WTC11 (cell line): Measurements from ENCODE around the gene CDC42EP2. TPM values are rescaled to one million over a fixed set of nuclear protein-coding genes. Genes with fewer than 3 reads are reported as not detected.

Experiments used
- ATAC-seq: fragments of 200-7000 bp; cut with Tn5 transposase; 2 replicates; pipeline ENCODE4 v1.10.0; 2021; ENCODE audit warnings: mild to moderate bottlenecking, moderate library complexity
- CTCF ChIA-PET: fragments of 300-600 bp; sonication (Branson Sonifier 250); formaldehyde crosslinking; loops from one replicate; lab custom pipeline; 2021; ENCODE audit warnings: antibody characterized with exemption; lab: Charles Lee
- POLR2A ChIA-PET: fragments of 350-600 bp; sonication (Branson Sonifier 250); formaldehyde crosslinking; loops from one replicate; lab custom pipeline; 2021; ENCODE audit warnings: antibody characterized with exemption; lab: Charles Lee
- DNase-seq: peaks from one replicate; pipeline ENCODE4 v3.0.0; 2021; ENCODE audit warnings: low spot score
- H3K27ac Mint-ChIP-seq: 2 replicates; pipeline ENCODE4 v1.8.0; 2021; ENCODE audit warnings: mixed read lengths
- H3K27me3 Mint-ChIP-seq: 2 replicates; pipeline ENCODE4 v1.8.0; 2021; ENCODE audit warnings: low read depth, mild to moderate bottlenecking, moderate library complexity, mixed read lengths
- H3K36me3 Mint-ChIP-seq: 2 replicates; pipeline ENCODE4 v1.8.0; 2021; ENCODE audit warnings: mixed read lengths
- H3K4me1 Mint-ChIP-seq: 2 replicates; pipeline ENCODE4 v1.8.0; 2022; ENCODE audit warnings: mixed read lengths
- H3K4me3 Mint-ChIP-seq: 2 replicates; pipeline ENCODE4 v1.8.0; 2021; ENCODE audit warnings: mild to moderate bottlenecking, moderate library complexity, mixed read lengths
- H3K9me3 Mint-ChIP-seq: 2 replicates; pipeline ENCODE4 v1.8.0; 2021; ENCODE audit warnings: mixed read lengths
- CBFB ChIP-seq: sonication (generic); formaldehyde crosslinking; IDR thresholded peaks from 2 replicates; pipeline ENCODE4 v1.8.1; 2022; ENCODE audit warnings: mild to moderate bottlenecking, low read depth, missing genetic modification reagents
- FOXP1 ChIP-seq: sonication (generic); formaldehyde crosslinking; IDR thresholded peaks from 2 replicates; pipeline ENCODE4 v1.8.0; 2022; ENCODE audit warnings: missing genetic modification reagents, mild to moderate bottlenecking, moderate library complexity, borderline replicate concordance
- GRHL2 ChIP-seq: fragments of 250-450 bp; sonication (Bioruptor Pico); IDR thresholded peaks from 2 replicates; pipeline ENCODE4 v1.8.0; 2022; ENCODE audit warnings: mild to moderate bottlenecking, moderate library complexity; ENCODE audit not compliant: insufficient replicate concordance, severe bottlenecking
- HMGA2 ChIP-seq: fragments of 250-450 bp; sonication (Bioruptor Pico); IDR thresholded peaks from 2 replicates; pipeline ENCODE4 v1.4.0; 2021; ENCODE audit warnings: mild to moderate bottlenecking, moderate library complexity
- JAZF1 ChIP-seq: fragments of 250-450 bp; sonication (Bioruptor Pico); IDR thresholded peaks from 2 replicates; pipeline ENCODE4 v1.9.0; 2021; ENCODE audit warnings: moderate library complexity, mild to moderate bottlenecking, inconsistent platforms
- NFYB ChIP-seq: sonication (generic); formaldehyde crosslinking; conservative IDR thresholded peaks from 2 replicates; pipeline ENCODE4 v1.8.0; 2022; ENCODE audit warnings: low read depth, missing genetic modification reagents
- NR1H2 ChIP-seq: sonication (generic); formaldehyde crosslinking; IDR thresholded peaks from 2 replicates; pipeline ENCODE4 v1.9.0; 2021; ENCODE audit warnings: mild to moderate bottlenecking, moderate library complexity, missing genetic modification reagents
- RORB ChIP-seq: fragments of 250-450 bp; sonication (Bioruptor Pico); IDR thresholded peaks from 2 replicates; pipeline ENCODE4 v1.9.0; 2021; ENCODE audit warnings: mild to moderate bottlenecking
- SMAD4 ChIP-seq: sonication (generic); formaldehyde crosslinking; IDR thresholded peaks from 2 replicates; pipeline ENCODE4 v1.8.0; 2022; ENCODE audit warnings: mild to moderate bottlenecking, missing genetic modification reagents
- TCF7 ChIP-seq: sonication (generic); formaldehyde crosslinking; IDR thresholded peaks from 2 replicates; pipeline ENCODE4 v1.8.0; 2022; ENCODE audit warnings: mild to moderate bottlenecking, low read depth, missing genetic modification reagents, moderate library complexity
- TP53 ChIP-seq: sonication (generic); formaldehyde crosslinking; IDR thresholded peaks from 2 replicates; pipeline ENCODE4 v1.8.1; 2023; ENCODE audit warnings: mild to moderate bottlenecking, missing genetic modification reagents
- ZNF121 ChIP-seq: sonication (generic); formaldehyde crosslinking; IDR thresholded peaks from 2 replicates; pipeline ENCODE4 v1.8.0; 2023; ENCODE audit warnings: missing genetic modification reagents
- ZNF138 ChIP-seq: sonication (generic); formaldehyde crosslinking; conservative IDR thresholded peaks from 2 replicates; pipeline ENCODE4 v1.8.1; 2022; ENCODE audit warnings: mild to moderate bottlenecking, moderate library complexity, missing genetic modification reagents
- ZNF219 ChIP-seq: sonication (generic); formaldehyde crosslinking; IDR thresholded peaks from 2 replicates; pipeline ENCODE4 v1.8.0; 2023; ENCODE audit warnings: missing genetic modification reagents, mild to moderate bottlenecking, borderline replicate concordance
- ZNF263 ChIP-seq: sonication (generic); formaldehyde crosslinking; IDR thresholded peaks from 2 replicates; pipeline ENCODE4 v1.8.1; 2022; ENCODE audit warnings: low read depth, mild to moderate bottlenecking, moderate library complexity, missing genetic modification reagents
- ZNF416 ChIP-seq: fragments of 250-450 bp; sonication (Bioruptor Pico); IDR thresholded peaks from 2 replicates; pipeline ENCODE4 v1.9.0; 2021; ENCODE audit warnings: mild to moderate bottlenecking, inconsistent platforms
- ZNF671 ChIP-seq: fragments of 250-450 bp; sonication (Bioruptor Pico); IDR thresholded peaks from 2 replicates; pipeline ENCODE4 v1.8.0; 2021; ENCODE audit warnings: mild to moderate bottlenecking
- total RNA-seq: library from RNA; stranded (reverse); gene quantifications from 3 replicates; pipeline ENCODE4 v1.2.3, GENCODE V29; 2021
- TF ChIP-seq, protein P1 (sequence below): sonication (generic); formaldehyde crosslinking; IDR thresholded peaks from 2 replicates; pipeline ENCODE4 v1.8.0; 2022; ENCODE audit warnings: mild to moderate bottlenecking, missing genetic modification reagents
- TF ChIP-seq, protein P2 (sequence below): sonication (generic); formaldehyde crosslinking; conservative IDR thresholded peaks from 2 replicates; pipeline ENCODE4 v1.8.1; 2022; ENCODE audit warnings: mild to moderate bottlenecking, missing genetic modification reagents
- TF ChIP-seq, protein P3 (sequence below): sonication (generic); formaldehyde crosslinking; IDR thresholded peaks from 2 replicates; pipeline ENCODE4 v1.8.1; 2022; ENCODE audit warnings: low read depth, mild to moderate bottlenecking, moderate library complexity, missing genetic modification reagents, borderline replicate concordance
- TF ChIP-seq, protein P4 (sequence below): fragments of 250-450 bp; sonication (Bioruptor Pico); conservative IDR thresholded peaks from 2 replicates; pipeline ENCODE4 v1.9.0; 2021; ENCODE audit warnings: mild to moderate bottlenecking
- TF ChIP-seq, protein P5 (sequence below): sonication (generic); formaldehyde crosslinking; conservative IDR thresholded peaks from 2 replicates; pipeline ENCODE4 v1.8.1; 2023; ENCODE audit warnings: mild to moderate bottlenecking, low read depth, missing genetic modification reagents, moderate library complexity

CDC42EP2 gene
- total RNA-seq, 1 experiment from 2014 or later = 11.0 TPM

DNA sequence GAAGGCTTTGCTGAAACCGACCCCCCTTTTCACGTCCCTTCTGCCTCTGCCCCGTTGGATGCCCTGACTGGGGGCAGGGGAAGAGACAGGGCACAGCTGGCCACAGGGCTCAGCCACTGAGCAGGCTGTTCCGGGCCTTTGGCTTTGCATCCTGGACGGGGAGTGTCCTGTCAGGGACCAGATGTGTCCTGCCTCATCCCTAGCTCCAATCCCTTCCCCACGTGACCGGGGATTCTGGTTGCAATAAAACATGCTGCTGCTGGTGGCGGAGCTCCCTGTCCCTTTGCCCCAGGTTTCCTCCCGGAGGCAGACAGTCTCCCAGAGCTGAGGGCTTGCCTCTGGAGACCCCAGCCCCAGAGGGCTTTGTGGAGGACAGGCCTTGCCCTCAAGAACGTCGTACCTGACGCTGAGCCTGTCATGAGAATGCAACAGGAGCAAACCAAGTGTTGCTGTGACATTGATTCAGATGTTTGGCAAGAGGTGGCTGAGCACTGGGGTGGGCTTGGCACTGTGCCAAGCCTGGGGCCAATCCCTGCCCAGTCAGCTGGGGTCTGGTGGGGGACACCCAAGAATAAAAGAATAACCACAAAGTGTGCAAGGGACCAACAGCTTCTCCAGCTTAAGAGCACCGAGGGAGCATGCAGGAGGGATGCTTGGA, 7.3 kb downstream of the CDC42EP2 start:
- DNase-seq (no peak), ATAC-seq (no peak)
- no peaks in the 10 kb centered on the region; the same call in 1 of the 2 replicates for H3K27me3 Mint-ChIP-seq
- ChIA-PET CTCF (interaction anchor here (0.6 to 13.2 kb wide), 3 partner anchors 10 to 122 kb away, joined by 3 to 232 read pairs (median 4); partner anchors contain the start of gene DPF2), POLR2A (no interaction called here)
- H3K27ac Mint-ChIP-seq = no peak overlapping the region
- TF ChIP-seq NR1H2 (CRISPR knock-in tag) = no peak
- TF ChIP-seq, protein P1, sequence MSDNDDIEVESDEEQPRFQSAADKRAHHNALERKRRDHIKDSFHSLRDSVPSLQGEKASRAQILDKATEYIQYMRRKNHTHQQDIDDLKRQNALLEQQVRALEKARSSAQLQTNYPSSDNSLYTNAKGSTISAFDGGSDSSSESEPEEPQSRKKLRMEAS (CRISPR knock-in tag) = no peak
- no peak for TF ChIP-seq TCF7
- no peak for TF ChIP-seq NFYB (CRISPR knock-in tag)
- TF ChIP-seq ZNF416 (CRISPR knock-in tag) = no peak
- TF ChIP-seq, protein P2, sequence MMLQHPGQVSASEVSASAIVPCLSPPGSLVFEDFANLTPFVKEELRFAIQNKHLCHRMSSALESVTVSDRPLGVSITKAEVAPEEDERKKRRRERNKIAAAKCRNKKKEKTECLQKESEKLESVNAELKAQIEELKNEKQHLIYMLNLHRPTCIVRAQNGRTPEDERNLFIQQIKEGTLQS (CRISPR knock-in tag) = no peak
- no peak for TF ChIP-seq ZNF263
- TF ChIP-seq ZNF138 = no peak
- TF ChIP-seq JAZF1 (CRISPR knock-in tag) = no peak
- no peak for TF ChIP-seq TP53
- TF ChIP-seq ZNF671 (CRISPR knock-in tag) = no peak
- no peak for TF ChIP-seq ZNF121
- TF ChIP-seq, protein P3, sequence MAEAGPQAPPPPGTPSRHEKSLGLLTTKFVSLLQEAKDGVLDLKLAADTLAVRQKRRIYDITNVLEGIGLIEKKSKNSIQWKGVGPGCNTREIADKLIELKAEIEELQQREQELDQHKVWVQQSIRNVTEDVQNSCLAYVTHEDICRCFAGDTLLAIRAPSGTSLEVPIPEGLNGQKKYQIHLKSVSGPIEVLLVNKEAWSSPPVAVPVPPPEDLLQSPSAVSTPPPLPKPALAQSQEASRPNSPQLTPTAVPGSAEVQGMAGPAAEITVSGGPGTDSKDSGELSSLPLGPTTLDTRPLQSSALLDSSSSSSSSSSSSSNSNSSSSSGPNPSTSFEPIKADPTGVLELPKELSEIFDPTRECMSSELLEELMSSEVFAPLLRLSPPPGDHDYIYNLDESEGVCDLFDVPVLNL = no peak
- TF ChIP-seq RORB (CRISPR knock-in tag) = no peak
- no peak for TF ChIP-seq ZNF219 (CRISPR knock-in tag)
- TF ChIP-seq HMGA2 (CRISPR knock-in tag) = no peak
- TF ChIP-seq, all 79 proteins: peak for 0
- H3K36me3 Mint-ChIP-seq = peaks cover 17% of the 10 kb centered on the region
- no peak overlapping the region for H3K4me3 Mint-ChIP-seq
- H3K9me3 Mint-ChIP-seq = no peaks in the 10 kb centered on the region
- H3K4me1 Mint-ChIP-seq = peaks cover 16% of the 10 kb centered on the region

DNA sequence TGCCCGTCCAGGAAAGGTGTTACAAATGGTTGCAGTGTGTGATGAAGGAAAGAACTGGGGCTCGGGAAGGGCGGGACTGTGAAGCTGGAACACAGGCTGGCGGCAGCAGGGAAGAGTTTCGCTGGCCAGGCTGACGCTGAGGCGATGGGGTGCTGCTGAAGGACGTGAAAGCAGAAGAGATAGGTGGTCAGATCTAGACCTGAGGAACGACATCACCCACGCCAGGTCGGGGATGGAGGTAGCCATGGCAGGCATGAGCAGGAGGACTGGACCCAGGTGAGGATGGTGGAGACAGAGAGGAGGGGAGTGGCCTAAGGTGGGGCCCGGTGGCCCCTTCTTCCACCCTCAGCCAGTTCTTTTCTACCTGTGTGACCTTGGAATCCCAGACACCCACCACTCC, 9.1 kb downstream of the CDC42EP2 start:
- POLR2A ChIA-PET = interaction anchor here (1.0 kb wide), 1 partner anchor 175 kb away, joined by 3 read pairs; the partner anchor contains the start of gene MALAT1
- peak; percentile 63 for ATAC-seq

More for the DNA sequence above, 9.1 kb downstream of the CDC42EP2 start:
- Mint-ChIP-seq H3K36me3 (peaks cover 17% of the 10 kb centered on the region), H3K27me3 (no peaks in the 10 kb centered on the region; the same call in 1 of the 2 replicates), H3K4me3 (no peak overlapping the region), H3K4me1 (peaks cover 4% of the 10 kb centered on the region), H3K9me3 (no peaks in the 10 kb centered on the region), H3K27ac (peak overlapping the region; percentile 61)
- no peak for DNase-seq
- CTCF ChIA-PET = interaction anchor here (4.8 kb wide), 1 partner anchor 8 kb away, joined by 34 read pairs; the partner anchor contains the start of gene CDC42EP2
- TF ChIP-seq GRHL2 (no peak), FOXP1 (CRISPR knock-in tag) (no peak), SMAD4 (no peak), ZNF416 (CRISPR knock-in tag) (no peak), CBFB (no peak)
- TF ChIP-seq, protein P4, sequence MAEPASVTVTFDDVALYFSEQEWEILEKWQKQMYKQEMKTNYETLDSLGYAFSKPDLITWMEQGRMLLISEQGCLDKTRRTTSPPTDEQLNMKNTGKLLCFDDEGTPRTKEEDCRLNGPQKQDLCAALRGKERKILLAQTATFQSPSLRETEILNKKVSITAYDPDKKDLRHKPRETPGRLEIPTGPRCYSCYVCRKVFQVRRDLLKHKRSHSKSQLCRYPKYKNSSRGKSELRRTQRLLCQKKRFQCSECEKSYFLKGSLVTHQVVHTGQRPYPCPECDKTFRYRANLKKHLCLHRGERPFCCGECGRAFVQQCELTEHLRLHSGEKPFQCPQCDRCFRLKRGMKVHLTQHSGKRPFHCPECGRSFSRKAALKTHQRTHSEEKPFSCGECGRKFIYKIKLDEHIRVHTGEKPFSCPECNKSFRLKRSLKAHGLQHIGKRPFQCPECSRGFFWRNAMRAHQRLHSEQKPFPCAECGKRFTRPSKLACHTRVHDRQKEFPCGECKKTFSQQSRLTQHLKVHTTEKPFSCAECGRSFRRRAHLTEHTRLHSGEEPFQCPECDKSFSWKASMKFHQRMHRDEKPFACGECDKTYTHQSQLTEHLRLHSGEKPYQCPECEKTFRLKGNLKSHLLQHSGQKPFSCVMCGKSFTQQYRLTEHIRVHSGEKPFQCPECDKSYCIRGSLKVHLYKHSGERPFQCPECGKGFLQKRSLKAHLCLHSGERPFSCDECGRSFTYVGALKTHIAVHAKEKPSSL (CRISPR knock-in tag) = no peak
- TF ChIP-seq, protein P5, sequence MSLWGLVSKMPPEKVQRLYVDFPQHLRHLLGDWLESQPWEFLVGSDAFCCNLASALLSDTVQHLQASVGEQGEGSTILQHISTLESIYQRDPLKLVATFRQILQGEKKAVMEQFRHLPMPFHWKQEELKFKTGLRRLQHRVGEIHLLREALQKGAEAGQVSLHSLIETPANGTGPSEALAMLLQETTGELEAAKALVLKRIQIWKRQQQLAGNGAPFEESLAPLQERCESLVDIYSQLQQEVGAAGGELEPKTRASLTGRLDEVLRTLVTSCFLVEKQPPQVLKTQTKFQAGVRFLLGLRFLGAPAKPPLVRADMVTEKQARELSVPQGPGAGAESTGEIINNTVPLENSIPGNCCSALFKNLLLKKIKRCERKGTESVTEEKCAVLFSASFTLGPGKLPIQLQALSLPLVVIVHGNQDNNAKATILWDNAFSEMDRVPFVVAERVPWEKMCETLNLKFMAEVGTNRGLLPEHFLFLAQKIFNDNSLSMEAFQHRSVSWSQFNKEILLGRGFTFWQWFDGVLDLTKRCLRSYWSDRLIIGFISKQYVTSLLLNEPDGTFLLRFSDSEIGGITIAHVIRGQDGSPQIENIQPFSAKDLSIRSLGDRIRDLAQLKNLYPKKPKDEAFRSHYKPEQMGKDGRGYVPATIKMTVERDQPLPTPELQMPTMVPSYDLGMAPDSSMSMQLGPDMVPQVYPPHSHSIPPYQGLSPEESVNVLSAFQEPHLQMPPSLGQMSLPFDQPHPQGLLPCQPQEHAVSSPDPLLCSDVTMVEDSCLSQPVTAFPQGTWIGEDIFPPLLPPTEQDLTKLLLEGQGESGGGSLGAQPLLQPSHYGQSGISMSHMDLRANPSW (CRISPR knock-in tag) = no peak
